Parathyroid adenoma (tissue), 2 donors: Measurements from ENCODE around the gene C17orf113.

ENCODE experiments used
- H2AFZ ChIP-seq: fragments of 300-600 bp; sonication (generic); one replicate; pipeline ENCODE4 v1.7.0; 2017; ENCODE audit warnings: antibody characterized with exemption, mild to moderate bottlenecking
- H3K27ac ChIP-seq: fragments of 300-600 bp; sonication (generic); one replicate; pipeline ENCODE4 v1.7.0; 2017
- H3K27me3 ChIP-seq: fragments of 300-600 bp; sonication (generic); one replicate; pipeline ENCODE4 v1.7.0; 2017; ENCODE audit warnings: low read length; ENCODE audit not compliant: control insufficient read depth, insufficient read depth
- H3K36me3 ChIP-seq: fragments of 300-600 bp; sonication (generic); one replicate; pipeline ENCODE4 v1.7.0; 2017; ENCODE audit warnings: low read length; ENCODE audit not compliant: control insufficient read depth, insufficient read depth
- H3K4me1 ChIP-seq: fragments of 300-600 bp; sonication (generic); one replicate; pipeline ENCODE4 v1.7.0; 2017; ENCODE audit warnings: control low read depth
- H3K4me2 ChIP-seq: fragments of 300-600 bp; sonication (generic); one replicate; pipeline ENCODE4 v1.7.0; 2017; ENCODE audit warnings: low read length
- H3K4me3 ChIP-seq: fragments of 300-600 bp; sonication (generic); one replicate; pipeline ENCODE4 v1.7.0; 2017; ENCODE audit warnings: low read depth, low read length
- H3K79me2 ChIP-seq: fragments of 300-600 bp; sonication (generic); one replicate; pipeline ENCODE4 v1.7.0; 2017; ENCODE audit warnings: control low read depth
- H3K9ac ChIP-seq: fragments of 300-600 bp; sonication (generic); one replicate; pipeline ENCODE4 v1.7.0; 2017; ENCODE audit warnings: mild to moderate bottlenecking
- H3K9me3 ChIP-seq: fragments of 300-600 bp; sonication (generic); one replicate; pipeline ENCODE4 v1.7.0; 2017; ENCODE audit warnings: low read length; ENCODE audit not compliant: control insufficient read depth
- TF ChIP-seq, protein P1 (sequence below): fragments of 300-600 bp; sonication (generic); IDR thresholded peaks from one replicate; pipeline ENCODE4 v1.7.0; 2017; ENCODE audit warnings: antibody characterized with exemption, mild to moderate bottlenecking
- donor health status: primary hyperparathyroidism.

Gene C17orf113

DNA sequence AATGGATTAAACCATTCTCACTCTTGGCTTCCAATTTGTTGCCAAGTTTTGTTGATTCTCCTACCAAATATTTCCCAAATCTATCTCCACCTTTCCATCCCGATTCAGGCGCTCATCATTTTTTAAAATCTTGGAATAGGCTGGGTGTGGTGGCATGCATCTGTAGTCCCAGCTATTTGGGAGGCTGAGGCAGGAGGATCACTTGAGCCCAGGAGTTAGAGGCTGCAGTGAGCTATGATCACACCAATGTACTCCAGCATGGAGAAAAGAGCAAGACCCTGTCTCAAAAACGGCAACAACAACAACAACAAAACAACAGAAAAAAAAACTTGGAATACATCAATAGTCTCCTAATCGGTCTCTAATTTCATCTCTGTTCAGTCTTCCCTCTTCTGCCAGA is 31.4 kb downstream of the C17orf113 start:
- no peak overlapping the region for H3K4me2 ChIP-seq
- no peak overlapping the region for H2AFZ ChIP-seq
- TF ChIP-seq, protein P1, sequence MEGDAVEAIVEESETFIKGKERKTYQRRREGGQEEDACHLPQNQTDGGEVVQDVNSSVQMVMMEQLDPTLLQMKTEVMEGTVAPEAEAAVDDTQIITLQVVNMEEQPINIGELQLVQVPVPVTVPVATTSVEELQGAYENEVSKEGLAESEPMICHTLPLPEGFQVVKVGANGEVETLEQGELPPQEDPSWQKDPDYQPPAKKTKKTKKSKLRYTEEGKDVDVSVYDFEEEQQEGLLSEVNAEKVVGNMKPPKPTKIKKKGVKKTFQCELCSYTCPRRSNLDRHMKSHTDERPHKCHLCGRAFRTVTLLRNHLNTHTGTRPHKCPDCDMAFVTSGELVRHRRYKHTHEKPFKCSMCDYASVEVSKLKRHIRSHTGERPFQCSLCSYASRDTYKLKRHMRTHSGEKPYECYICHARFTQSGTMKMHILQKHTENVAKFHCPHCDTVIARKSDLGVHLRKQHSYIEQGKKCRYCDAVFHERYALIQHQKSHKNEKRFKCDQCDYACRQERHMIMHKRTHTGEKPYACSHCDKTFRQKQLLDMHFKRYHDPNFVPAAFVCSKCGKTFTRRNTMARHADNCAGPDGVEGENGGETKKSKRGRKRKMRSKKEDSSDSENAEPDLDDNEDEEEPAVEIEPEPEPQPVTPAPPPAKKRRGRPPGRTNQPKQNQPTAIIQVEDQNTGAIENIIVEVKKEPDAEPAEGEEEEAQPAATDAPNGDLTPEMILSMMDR, result no peak
- H3K79me2 ChIP-seq, result peaks cover 40% of the 10 kb centered on the region
- H3K9ac ChIP-seq, result no peak overlapping the region
- no peak overlapping the region for H3K27ac ChIP-seq
- H3K27me3 ChIP-seq, result no peaks in the 10 kb centered on the region
- no peak overlapping the region for H3K4me3 ChIP-seq
- no peaks in the 10 kb centered on the region for H3K36me3 ChIP-seq
- H3K9me3 ChIP-seq, result no peaks in the 10 kb centered on the region
- peaks cover 15% of the 10 kb centered on the region for H3K4me1 ChIP-seq

DNA sequence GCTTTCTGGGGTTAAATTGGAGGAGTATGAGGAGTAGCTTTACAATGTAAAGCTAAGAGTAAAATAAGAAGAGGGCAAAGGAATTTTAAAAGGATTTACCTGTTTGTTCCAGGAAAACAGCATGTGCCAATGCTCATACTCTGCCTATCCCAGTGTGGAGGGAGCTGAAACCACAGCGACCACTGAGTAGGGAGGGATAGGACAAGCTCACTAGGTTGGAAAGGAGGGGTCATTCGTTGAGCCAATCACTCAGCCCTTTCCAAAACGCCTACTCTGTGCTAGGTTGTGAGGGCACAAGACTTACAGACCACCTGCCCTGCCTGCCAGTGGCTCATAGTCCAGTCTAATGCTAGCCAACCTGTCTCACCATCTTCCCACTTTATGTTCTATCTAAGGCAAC is 32.1 kb downstream of the C17orf113 start:
- H3K9me3 ChIP-seq, result no peaks in the 10 kb centered on the region
- no peaks in the 10 kb centered on the region for H3K27me3 ChIP-seq
- H3K9ac ChIP-seq, result no peak overlapping the region
- peaks cover 47% of the 10 kb centered on the region for H3K79me2 ChIP-seq
- H3K36me3 ChIP-seq, result no peaks in the 10 kb centered on the region
- H2AFZ ChIP-seq, result peak overlapping the region; percentile 79
- H3K4me1 ChIP-seq, result peaks cover 15% of the 10 kb centered on the region
- H3K4me3 ChIP-seq, result peak overlapping the region; percentile 98
- peak overlapping the region; percentile 81 for H3K27ac ChIP-seq
- H3K4me2 ChIP-seq, result peak overlapping the region; percentile 82
- TF ChIP-seq, protein P1, result no peak

DNA sequence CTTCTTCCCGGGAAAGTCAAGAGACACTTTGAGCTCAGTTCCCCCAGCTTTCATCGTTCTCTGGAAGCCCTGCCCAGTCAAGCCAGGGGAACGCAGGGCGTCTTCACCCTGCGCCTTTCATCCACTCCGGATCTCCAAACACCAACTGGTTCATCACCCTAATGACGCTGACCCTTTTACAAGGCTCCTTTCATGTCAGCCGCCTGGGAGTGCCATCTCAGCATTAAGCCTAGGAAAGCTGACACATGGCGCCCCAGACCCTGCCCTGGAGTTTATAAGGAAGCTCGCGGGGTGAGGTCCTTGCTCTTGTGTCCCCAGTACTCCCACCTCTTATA is 32.6 kb downstream of the C17orf113 start:
- Histone ChIP-seq H2AFZ (peak overlapping the region; percentile 79), H3K79me2 (peaks cover 52% of the 10 kb centered on the region), H3K9me3 (no peaks in the 10 kb centered on the region)

DNA sequence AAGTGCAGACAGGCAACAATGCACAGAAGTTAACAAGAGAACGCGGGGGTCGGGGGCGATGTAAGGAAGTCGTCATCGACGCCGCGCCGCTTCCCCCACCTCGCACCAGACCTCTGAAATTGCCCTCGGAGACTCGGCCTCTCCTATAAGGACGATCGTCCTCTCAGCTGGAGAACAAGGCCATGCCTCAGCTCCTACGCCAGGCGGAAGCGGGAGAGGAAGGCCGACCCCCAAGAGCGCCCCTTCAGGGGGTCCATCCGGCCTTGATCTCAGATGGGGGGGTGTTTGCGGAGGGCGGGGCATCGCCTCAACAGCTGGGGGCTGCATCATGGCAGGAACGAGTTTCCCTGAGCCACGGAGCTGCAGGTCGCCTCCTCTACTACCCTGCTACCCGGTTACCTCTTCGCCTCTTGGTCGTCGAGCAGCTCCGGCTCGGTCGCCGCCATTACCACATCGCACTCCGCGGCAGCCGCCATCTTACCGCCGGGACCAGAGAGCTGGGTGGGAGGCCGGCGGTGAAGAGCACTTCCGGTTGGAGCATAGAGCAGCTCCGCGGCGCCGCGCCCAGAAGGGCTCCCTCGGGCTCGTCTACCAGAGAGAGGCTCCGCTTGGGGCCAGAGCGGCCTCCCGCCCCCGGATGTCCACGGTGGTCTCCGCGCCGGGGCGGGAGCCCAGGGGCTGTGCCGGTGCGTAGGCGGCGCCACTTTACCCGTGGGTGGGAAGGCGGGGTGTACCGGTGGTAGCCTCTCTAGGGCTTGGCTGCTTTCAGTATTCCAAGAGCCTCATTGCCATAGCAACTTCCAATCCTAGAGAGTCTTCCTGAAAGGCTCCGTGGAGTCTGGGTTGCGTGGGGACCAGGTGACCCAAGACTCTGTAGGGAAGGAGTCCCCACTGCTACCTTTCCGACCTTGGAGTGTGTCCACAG is 33.2 kb downstream of the C17orf113 start, which contains the start of gene DNAJC7:
DNAJC7 (minus strand) TSS at position 499 of the 925 bp plus-strand sequence; CDS start at position 476, 23 bp downstream.
- Histone ChIP-seq H3K4me3 (peak within 1 kb of the TSS; percentile 98), H3K9ac (peak within 1 kb of the TSS; percentile 81), H3K36me3 (no peaks in the 10 kb centered on the region), H2AFZ (peak within 1 kb of the TSS; percentile 79), H3K9me3 (no peaks in the 10 kb centered on the region), H3K79me2 (peaks cover 58% of the 10 kb centered on the region), H3K4me1 (peaks cover 15% of the 10 kb centered on the region), H3K27me3 (no peaks in the 10 kb centered on the region), H3K4me2 (peak within 1 kb of the TSS; percentile 82), H3K27ac (peak within 1 kb of the TSS; percentile 81)
- TF ChIP-seq, protein P1, result peak; percentile 5

More for the DNA sequence above, 32.6 kb downstream of the C17orf113 start:
- H3K27ac ChIP-seq, result peak overlapping the region; percentile 81
- peaks cover 15% of the 10 kb centered on the region for H3K4me1 ChIP-seq
- H3K27me3 ChIP-seq, result no peaks in the 10 kb centered on the region
- peak overlapping the region; percentile 13 for H3K9ac ChIP-seq
- peak overlapping the region; percentile 82 for H3K4me2 ChIP-seq
- TF ChIP-seq, protein P1, result no peak
- peak overlapping the region; percentile 98 for H3K4me3 ChIP-seq
- no peaks in the 10 kb centered on the region for H3K36me3 ChIP-seq
